Mononuclear cell (primary cell): ENCODE data around the gene LUZP2. TPM values are rescaled to one million over a fixed set of nuclear protein-coding genes. Genes with fewer than 3 reads are reported as not detected.

Source experiments
- H3K27me3 ChIP-seq: 2 replicates; pipeline ENCODE4 v1.6.0; 2011; ENCODE audit warnings: low read length, control low read depth; ENCODE audit not compliant: insufficient read depth
- H3K4me1 ChIP-seq: 2 replicates; pipeline ENCODE4 v1.5.1; 2011; ENCODE audit warnings: mild to moderate bottlenecking, low read length, control low read depth; ENCODE audit not compliant: insufficient read depth
- H3K4me3 ChIP-seq: 2 replicates; pipeline ENCODE4 v1.5.1; 2011; ENCODE audit warnings: mild to moderate bottlenecking, low read length, moderate library complexity
- H3K9me3 ChIP-seq: 2 replicates; pipeline ENCODE4 v1.5.1; 2011; ENCODE audit warnings: low read depth, mild to moderate bottlenecking, control low read depth, low read length
- total RNA-seq: library from RNA; depleted of rRNA; stranded (reverse); fragments of >200 nt; gene quantifications from one replicate; pipeline ENCODE4 v1.2.3, GENCODE V29; 2012

Gene LUZP2
- total RNA-seq, 1 donor = not detected

DNA sequence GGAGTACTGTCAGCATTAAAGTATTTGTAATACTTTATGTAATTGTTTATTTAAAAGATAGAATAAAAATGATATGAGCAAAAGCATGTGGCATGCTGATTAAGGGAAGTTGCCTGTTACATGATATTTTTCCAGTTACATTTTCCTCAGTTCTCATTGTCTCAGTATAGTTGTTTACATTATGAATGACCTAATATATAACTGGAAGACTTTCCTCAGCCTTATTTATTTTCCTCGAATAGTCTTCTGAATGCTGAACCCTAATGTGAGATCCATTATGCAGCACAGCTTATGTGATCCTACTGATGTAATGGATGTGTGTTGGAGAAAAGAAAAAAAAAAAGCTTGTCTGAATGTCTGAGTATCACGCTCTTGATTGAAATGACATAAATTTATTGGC is 95.5 kb downstream of the LUZP2 start:
- H3K27me3 ChIP-seq = no peaks in the 10 kb centered on the region

GRCh38 chr11:24593332-24593731 is 96.5 kb downstream of the LUZP2 start:
- no peaks in the 10 kb centered on the region for H3K9me3 ChIP-seq
- H3K4me1 ChIP-seq = no peaks in the 10 kb centered on the region
- H3K4me3 ChIP-seq = no peak overlapping the region
- H3K27me3 ChIP-seq = no peaks in the 10 kb centered on the region

More for the DNA sequence above, 95.5 kb downstream of the LUZP2 start:
- no peaks in the 10 kb centered on the region for H3K4me1 ChIP-seq
- no peaks in the 10 kb centered on the region for H3K9me3 ChIP-seq
- H3K4me3 ChIP-seq = no peak overlapping the region

DNA sequence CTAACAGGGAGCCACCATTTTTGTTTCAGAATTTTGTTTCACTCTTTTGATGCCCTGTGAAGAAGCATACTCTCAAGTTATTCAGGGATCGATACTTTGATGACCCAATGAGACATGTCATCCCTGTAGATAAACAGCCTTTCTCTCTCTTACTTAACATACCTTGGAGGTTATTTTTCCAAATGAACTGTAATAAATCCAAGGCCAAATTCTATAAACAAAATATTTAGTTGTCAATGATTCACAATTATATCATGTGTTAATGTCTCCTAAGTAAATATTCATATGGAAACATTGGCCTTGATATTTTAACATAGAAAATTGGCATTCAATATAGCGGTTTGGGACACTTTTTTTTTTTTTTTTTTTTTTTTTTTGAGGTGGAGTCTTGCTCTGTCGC is 97.5 kb downstream of the LUZP2 start:
- no peak overlapping the region for H3K4me3 ChIP-seq
- H3K4me1 ChIP-seq = no peaks in the 10 kb centered on the region
- no peaks in the 10 kb centered on the region for H3K27me3 ChIP-seq
- no peaks in the 10 kb centered on the region for H3K9me3 ChIP-seq

DNA sequence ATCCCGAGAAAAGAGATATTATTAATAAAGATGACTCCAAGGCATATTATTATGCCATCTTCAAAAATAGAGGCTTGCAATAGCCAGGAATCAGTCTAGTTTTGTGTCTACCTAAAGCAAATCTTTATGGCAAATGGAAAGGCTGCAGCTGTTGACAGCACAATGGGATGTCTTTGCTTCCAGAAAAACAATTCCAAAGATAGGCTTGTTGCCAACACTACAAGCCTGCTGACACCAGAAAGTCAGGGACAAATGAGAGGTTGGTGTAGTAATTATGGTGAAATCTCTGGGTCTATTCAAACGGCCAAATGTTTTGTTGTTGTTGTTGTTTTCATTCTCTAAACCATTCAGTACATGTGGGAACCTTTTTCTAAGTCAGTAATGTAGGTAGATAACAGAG is 101.8 kb downstream of the LUZP2 start:
- Histone ChIP-seq H3K4me3 (no peak overlapping the region), H3K27me3 (no peaks in the 10 kb centered on the region), H3K4me1 (no peaks in the 10 kb centered on the region), H3K9me3 (no peaks in the 10 kb centered on the region)

GRCh38 chr11:24609192-24610119 is 112.6 kb downstream of the LUZP2 start:
- no peak overlapping the region for H3K4me3 ChIP-seq
- no peaks in the 10 kb centered on the region for H3K4me1 ChIP-seq
- H3K27me3 ChIP-seq = no peaks in the 10 kb centered on the region
- H3K9me3 ChIP-seq = no peaks in the 10 kb centered on the region

DNA sequence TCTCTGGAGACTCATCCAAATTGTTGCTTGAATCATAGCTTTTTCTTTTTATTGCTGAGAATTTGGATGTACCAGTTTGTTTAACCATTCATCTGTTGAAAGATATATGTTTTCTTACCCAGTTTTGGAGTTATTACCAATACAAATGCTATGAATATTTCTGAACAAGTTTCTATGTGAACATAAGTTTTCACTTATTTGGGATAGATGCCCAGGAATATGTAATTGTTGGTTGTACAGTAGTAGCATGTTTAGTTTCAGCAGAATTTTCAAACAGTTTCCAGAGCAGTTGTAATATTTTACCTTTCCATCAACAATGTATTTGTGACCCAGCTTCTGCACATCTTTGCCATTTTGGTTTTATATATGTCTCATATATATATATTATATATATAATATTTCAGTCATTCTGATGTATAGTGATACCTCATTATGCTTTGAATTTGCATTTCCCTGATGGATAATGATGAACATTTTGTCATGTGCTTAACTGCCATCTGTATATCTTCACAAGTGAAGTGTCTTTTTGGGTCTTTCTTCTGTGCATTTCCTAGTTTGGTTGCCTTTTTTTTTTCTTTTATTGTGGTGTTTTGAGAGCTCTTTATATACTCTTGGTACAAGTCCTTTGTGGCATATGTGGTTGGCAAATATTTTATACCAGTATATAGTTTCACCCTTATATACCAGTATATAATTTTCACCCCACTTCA is 118.8 kb downstream of the LUZP2 start:
- Histone ChIP-seq H3K27me3 (no peaks in the 10 kb centered on the region), H3K4me1 (no peaks in the 10 kb centered on the region), H3K9me3 (no peaks in the 10 kb centered on the region), H3K4me3 (no peak overlapping the region)

DNA sequence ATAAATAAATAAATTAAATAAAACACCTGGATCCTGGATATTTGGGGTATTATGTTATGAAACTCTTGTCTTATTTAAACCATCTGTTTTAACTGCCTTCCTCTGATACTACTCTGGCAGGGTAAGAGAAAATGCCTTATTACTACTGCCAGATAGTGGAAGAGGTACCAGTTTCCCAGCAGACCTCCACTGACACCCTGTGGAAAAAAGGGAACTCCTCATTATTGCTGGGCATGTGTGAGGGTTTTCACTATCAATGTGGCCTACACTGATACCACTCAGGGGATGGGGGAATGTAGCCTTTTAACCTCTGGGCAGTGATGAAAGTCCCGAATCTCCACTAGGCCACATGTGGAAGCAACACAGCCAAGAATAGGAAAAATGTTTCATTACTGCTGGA is 121.0 kb downstream of the LUZP2 start:
- H3K9me3 ChIP-seq = no peaks in the 10 kb centered on the region
- no peak overlapping the region for H3K4me3 ChIP-seq
- no peaks in the 10 kb centered on the region for H3K4me1 ChIP-seq

DNA sequence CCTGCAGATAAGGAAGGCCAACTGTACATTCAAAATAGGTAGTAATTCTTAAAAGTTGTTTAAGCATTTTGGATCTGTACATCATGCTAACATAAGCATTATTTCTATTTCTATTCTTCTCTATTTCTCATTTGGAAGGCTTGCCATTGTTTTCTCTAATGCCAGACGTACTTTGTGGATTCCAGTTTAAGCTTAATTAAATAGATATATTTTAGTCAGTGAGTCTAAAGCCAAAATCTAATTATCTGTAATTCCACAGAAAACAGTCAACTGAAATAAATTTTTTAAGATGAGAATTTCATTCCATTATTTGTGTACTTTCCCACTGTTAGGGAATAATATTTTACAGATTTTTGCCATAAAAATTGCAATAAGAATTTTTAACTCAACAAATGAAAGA is 123.0 kb downstream of the LUZP2 start:
- no peak overlapping the region for H3K4me3 ChIP-seq
- no peaks in the 10 kb centered on the region for H3K4me1 ChIP-seq
- H3K27me3 ChIP-seq = no peaks in the 10 kb centered on the region
- H3K9me3 ChIP-seq = no peaks in the 10 kb centered on the region

More for the DNA sequence above, 121.0 kb downstream of the LUZP2 start:
- no peaks in the 10 kb centered on the region for H3K27me3 ChIP-seq

DNA sequence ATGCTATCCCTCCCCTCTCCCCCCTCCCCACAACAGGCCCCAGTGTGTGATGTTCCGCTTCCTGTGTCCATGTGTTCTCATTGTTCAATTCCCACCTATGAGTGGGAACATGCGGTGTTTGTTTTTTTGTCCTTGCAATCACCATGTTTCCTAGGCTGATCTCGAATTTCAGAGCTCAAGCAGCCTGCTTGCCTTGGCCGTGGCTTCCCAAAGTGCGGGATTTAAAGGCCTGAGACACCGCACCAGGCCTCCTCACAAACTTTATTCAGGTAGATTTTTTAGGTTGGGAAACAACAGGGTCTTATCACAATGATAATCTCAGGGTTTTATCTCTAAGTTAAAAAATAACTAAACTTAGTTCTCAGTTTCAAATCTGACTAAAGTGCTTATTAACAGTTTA is 125.4 kb downstream of the LUZP2 start:
- Histone ChIP-seq H3K27me3 (no peaks in the 10 kb centered on the region), H3K4me1 (no peaks in the 10 kb centered on the region), H3K9me3 (no peaks in the 10 kb centered on the region), H3K4me3 (no peak overlapping the region)

DNA sequence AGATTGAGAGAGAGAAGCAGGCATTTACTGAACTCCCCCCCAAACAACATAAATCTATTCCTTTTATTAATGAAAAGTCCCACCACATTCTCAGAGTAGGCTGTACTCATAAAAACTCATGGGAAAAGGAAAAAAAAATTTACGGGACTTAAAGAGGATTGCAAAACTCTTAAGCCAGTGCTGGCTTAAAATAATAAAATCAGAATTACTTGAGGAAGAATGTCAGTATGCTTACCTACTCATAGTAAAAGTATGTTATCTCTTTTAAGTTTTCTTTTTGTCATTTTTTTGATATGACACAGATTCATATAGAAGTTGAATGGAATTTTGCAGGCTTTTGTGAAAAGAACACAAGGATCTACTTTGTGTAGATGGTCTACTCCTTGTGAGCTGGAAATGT is 126.3 kb downstream of the LUZP2 start:
- Histone ChIP-seq H3K4me3 (no peak overlapping the region), H3K9me3 (no peaks in the 10 kb centered on the region), H3K27me3 (no peaks in the 10 kb centered on the region), H3K4me1 (no peaks in the 10 kb centered on the region)

GRCh38 chr11:24624432-24624831 is 127.6 kb downstream of the LUZP2 start:
- H3K4me1 ChIP-seq = no peaks in the 10 kb centered on the region
- H3K27me3 ChIP-seq = no peaks in the 10 kb centered on the region
- no peak overlapping the region for H3K4me3 ChIP-seq
- no peaks in the 10 kb centered on the region for H3K9me3 ChIP-seq

GRCh38 chr11:24625975-24626374 is 129.1 kb downstream of the LUZP2 start:
- no peak overlapping the region for H3K4me3 ChIP-seq
- no peaks in the 10 kb centered on the region for H3K9me3 ChIP-seq
- no peaks in the 10 kb centered on the region for H3K27me3 ChIP-seq
- no peaks in the 10 kb centered on the region for H3K4me1 ChIP-seq

- Histone ChIP-seq H3K4me1 (no peaks in the 10 kb centered on the region), H3K9me3 (no peaks in the 10 kb centered on the region), H3K4me3 (no peak overlapping the region), H3K27me3 (no peaks in the 10 kb centered on the region)
Observed at GRCh38 chr11:24628224-24628776, 131.4 kb downstream of the LUZP2 start.

- H3K27me3 ChIP-seq = no peaks in the 10 kb centered on the region
- H3K9me3 ChIP-seq = peaks cover 6% of the 10 kb centered on the region
- H3K4me3 ChIP-seq = no peak overlapping the region
- no peaks in the 10 kb centered on the region for H3K4me1 ChIP-seq
Observed at GRCh38 chr11:24634606-24635160, 137.8 kb downstream of the LUZP2 start.
